Measurements from ENCODE around the gene NDST4. TPM values are rescaled to one million over a fixed set of nuclear protein-coding genes. Genes with fewer than 3 reads are reported as not detected.

Gene NDST4
- total RNA-seq, 4 donors from 2014 or later = 0.83 TPM; not detected in 3

DNA sequence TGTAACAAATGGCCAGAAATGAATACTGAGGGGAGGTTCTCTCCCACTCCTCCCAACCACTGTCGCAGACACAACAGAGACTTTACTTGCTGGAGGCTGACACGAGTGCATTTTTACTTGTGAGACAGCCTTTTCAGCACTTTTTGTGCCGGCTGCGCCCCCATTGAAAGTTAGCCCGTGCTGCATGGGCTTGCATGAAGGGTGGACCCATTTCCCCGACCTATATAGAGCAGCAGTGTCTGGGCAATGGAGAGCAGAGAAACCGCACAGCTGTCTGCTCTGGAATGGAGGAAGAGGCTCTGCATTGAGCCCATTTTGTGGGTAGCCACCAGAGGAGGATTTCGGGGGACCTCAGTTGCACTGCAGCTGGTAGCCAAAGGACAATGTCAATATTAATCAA, 306.1 kb downstream of the NDST4 start:
- Histone ChIP-seq H3K4me3 (replicated peaks in 1 of 3) (no peak overlapping the region), H3K36me3 (no peaks in the 10 kb centered on the region), H3K27me3 (no peaks in the 10 kb centered on the region), H3K27ac (no peak overlapping the region), H3K9me3 (no peaks in the 10 kb centered on the region), H3K4me1 (no peaks in the 10 kb centered on the region)
- TF ChIP-seq POLR2A (IDR thresholded peaks at IDR 0.05) = no peak
- TF ChIP-seq, protein P1, sequence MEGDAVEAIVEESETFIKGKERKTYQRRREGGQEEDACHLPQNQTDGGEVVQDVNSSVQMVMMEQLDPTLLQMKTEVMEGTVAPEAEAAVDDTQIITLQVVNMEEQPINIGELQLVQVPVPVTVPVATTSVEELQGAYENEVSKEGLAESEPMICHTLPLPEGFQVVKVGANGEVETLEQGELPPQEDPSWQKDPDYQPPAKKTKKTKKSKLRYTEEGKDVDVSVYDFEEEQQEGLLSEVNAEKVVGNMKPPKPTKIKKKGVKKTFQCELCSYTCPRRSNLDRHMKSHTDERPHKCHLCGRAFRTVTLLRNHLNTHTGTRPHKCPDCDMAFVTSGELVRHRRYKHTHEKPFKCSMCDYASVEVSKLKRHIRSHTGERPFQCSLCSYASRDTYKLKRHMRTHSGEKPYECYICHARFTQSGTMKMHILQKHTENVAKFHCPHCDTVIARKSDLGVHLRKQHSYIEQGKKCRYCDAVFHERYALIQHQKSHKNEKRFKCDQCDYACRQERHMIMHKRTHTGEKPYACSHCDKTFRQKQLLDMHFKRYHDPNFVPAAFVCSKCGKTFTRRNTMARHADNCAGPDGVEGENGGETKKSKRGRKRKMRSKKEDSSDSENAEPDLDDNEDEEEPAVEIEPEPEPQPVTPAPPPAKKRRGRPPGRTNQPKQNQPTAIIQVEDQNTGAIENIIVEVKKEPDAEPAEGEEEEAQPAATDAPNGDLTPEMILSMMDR (IDR thresholded peaks at IDR 0.05) = no peak
- 88 to 92% methylated on average over 8 of the region's 8 CpGs for WGBS, 2 donors
- intact Hi-C loops (cut with DNase I) = no loop called here
- DNase-seq = no peak

DNA sequence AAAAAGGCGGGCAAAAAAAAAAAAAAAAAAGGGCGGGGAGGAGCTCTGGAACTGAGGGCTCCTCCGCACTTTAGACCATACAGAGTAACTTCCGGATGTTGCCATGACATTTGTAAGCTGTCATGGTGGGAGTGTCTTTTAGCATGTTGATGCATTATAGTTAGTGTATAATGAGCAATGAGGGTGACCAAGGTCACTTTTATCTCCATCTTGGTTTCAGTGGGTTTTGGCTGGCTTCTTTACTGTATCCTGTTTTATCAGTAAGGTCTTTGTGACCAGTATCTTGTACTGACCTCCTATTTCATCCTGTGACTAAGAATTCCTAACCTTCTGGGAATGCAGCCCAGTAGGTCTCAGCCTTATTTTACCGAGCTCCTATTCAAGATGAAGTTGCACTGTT, 321.4 kb downstream of the NDST4 start:
- Histone ChIP-seq H3K36me3 (no peaks in the 10 kb centered on the region), H3K4me1 (no peaks in the 10 kb centered on the region), H3K4me3 (replicated peaks in 1 of 3) (no peak overlapping the region), H3K27ac (no peak overlapping the region), H3K9me3 (no peaks in the 10 kb centered on the region), H3K27me3 (no peaks in the 10 kb centered on the region)
- WGBS, 2 donors = 70 to 91% methylated on average over 5 of the region's 5 CpGs
- no peak for DNase-seq
- TF ChIP-seq POLR2A (IDR thresholded peaks at IDR 0.05) = no peak
- TF ChIP-seq, protein P1 (IDR thresholded peaks at IDR 0.05) = no peak
- intact Hi-C loops (cut with DNase I) = no loop called here

DNA sequence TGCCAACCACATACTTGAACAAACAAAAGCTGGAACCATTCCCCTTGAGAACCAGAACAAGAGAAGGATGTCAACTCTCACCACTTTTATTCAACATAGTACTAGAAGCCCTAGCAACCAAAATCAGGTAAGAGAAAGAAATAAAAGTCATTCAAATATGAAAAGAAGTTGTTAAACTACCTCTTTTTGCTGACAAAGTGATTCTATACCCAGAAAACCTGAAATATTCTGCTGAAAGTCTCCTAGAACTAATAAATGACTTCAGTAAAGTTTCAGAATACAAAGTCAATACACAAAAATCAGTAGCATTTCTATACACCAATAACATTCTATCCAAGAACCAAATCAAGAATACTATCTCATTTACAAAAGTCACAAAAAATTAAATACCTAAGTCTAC, 327.9 kb downstream of the NDST4 start:
- no peaks in the 10 kb centered on the region for H3K27me3 ChIP-seq

DNA sequence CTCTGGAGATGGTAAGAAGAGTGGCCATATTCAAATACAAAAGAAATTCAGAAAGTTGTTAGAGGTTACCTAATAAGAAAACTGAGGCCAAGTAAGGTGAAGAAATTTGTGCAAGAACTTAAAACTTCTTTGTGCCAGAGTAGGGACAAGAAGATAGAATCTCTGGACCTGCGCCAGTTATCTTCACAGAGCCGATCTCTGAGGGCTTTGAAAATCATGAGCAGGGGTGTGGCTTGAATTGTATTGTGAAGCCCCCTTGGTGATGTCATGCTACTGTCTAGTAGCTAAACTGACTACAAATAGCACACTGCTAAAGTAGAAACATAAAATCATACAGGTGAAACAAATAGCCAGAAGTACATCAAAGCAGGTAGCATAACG, 330.2 kb downstream of the NDST4 start:
- Histone ChIP-seq H3K36me3 (no peaks in the 10 kb centered on the region), H3K4me3 (replicated peaks in 1 of 3) (no peak overlapping the region), H3K27ac (no peak overlapping the region), H3K4me1 (no peaks in the 10 kb centered on the region), H3K9me3 (no peaks in the 10 kb centered on the region), H3K27me3 (no peaks in the 10 kb centered on the region)
- no peak for DNase-seq
- 63 to 67% methylated on average over 3 of the region's 3 CpGs for WGBS, 2 donors
- no peak for TF ChIP-seq POLR2A (IDR thresholded peaks at IDR 0.05)
- TF ChIP-seq, protein P1 (IDR thresholded peaks at IDR 0.05) = no peak
- intact Hi-C loops (cut with DNase I) = no loop called here

More for the DNA sequence above, 327.9 kb downstream of the NDST4 start:
- TF ChIP-seq, protein P1 (IDR thresholded peaks at IDR 0.05) = no peak
- TF ChIP-seq POLR2A (IDR thresholded peaks at IDR 0.05) = no peak
- no peak for DNase-seq
- no peak overlapping the region for H3K4me3 ChIP-seq (replicated peaks in 1 of 3)
- H3K4me1 ChIP-seq = no peaks in the 10 kb centered on the region
- no peaks in the 10 kb centered on the region for H3K9me3 ChIP-seq
- H3K27ac ChIP-seq = no peak overlapping the region
- H3K36me3 ChIP-seq = no peaks in the 10 kb centered on the region
- intact Hi-C loops (cut with DNase I) = no loop called here

DNA sequence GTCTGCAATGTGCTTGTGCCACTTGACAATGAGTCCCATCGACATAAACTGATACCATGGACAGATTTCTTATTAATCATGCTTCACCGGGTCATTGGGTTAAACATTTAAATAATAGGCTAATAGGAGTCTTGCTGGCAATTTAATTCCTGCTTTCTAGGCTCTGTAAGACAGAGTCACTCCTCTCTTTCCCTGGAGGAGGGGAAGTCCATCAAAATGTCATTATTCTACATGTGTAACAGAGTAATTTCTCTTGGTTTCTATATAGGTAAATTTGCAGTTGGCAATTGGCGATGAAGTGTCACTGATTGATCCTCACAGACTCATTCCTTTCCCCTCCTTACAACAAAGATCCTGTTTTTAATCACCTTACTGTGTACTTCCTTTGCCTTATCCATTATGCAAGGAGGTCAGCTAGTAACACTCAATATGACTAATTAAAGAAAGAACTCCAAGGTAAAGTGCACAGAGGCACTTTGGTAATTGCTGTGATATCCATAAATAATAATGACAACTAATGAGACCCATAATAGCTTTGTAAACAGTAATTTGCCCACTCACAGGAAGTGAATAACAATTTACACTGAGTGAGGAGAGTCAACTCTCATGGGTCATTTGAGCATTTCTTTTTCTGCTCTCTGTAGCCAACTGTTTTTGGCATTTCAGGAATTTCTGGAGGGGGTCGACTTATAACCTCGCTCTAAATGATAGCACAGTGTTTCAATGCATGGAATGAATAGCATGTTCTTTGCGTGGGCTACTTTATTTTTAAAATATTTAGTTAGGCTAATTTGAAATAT, 330.8 kb downstream of the NDST4 start:
- TF ChIP-seq, protein P1 (IDR thresholded peaks at IDR 0.05) = no peak
- TF ChIP-seq POLR2A (IDR thresholded peaks at IDR 0.05) = no peak
- WGBS, 2 donors = 57 to 66% methylated on average over 6 of the region's 6 CpGs
- Histone ChIP-seq H3K4me1 (no peaks in the 10 kb centered on the region), H3K36me3 (no peaks in the 10 kb centered on the region), H3K27me3 (no peaks in the 10 kb centered on the region), H3K9me3 (no peaks in the 10 kb centered on the region), H3K27ac (no peak overlapping the region), H3K4me3 (replicated peaks in 1 of 3) (no peak overlapping the region)
- DNase-seq = no peak
- intact Hi-C loops (cut with DNase I) = no loop called here

Data from thyroid gland (tissue), 4 donors.